Endothelial cell of umbilical vein (primary cell): ENCODE data around the gene TREH. TPM values are rescaled to one million over a fixed set of nuclear protein-coding genes. Genes with fewer than 3 reads are reported as not detected.

ENCODE experiments used
- BruUV-seq: library from RNA; stranded (reverse); fragments of 400-500 nt; replicated peaks from 2 replicates; lab custom pipeline; 2021; lab: Mats Ljungman, UMichigan
- CTCF ChIA-PET: fragments of 300-600, 350-600 bp; sonication (Branson Sonifier 250); formaldehyde crosslinking; loops from one replicate; lab custom pipeline; 2021; ENCODE audit warnings: antibody characterized with exemption, inconsistent platforms; lab: Charles Lee
- POLR2A ChIA-PET: fragments of 300-600, 350-600 bp; sonication (Branson Sonifier 250); formaldehyde crosslinking; loops from one replicate; lab custom pipeline; 2021; ENCODE audit warnings: antibody characterized with exemption, inconsistent platforms; lab: Charles Lee
- DNase-seq: peaks from one replicate; pipeline ENCODE4 v3.0.0-alpha.2; 2011; ENCODE audit warnings: low read depth, low spot score
- FAIRE-seq: peaks from 2 replicates; lab custom pipeline; 2011; peaks lifted over from hg19 to GRCh38; lab: Jason Lieb, UNC
- H2AFZ ChIP-seq: 2 replicates; pipeline ENCODE4 v1.6.0; 2012; ENCODE audit warnings: low read depth, low read length, control low read depth, inconsistent platforms
- H3K27ac ChIP-seq: 2 replicates; pipeline ENCODE4 v1.5.1; 2011; ENCODE audit warnings: low read depth, mild to moderate bottlenecking, control low read depth, low read length, moderate library complexity; ENCODE audit not compliant: insufficient read depth
- H3K27me3 ChIP-seq, 2 experiments: 2 replicates each; pipeline versions ENCODE4 v1.6.0 to v1.6.1; 2011; ENCODE audit warnings: low read length in 2 of 2, mixed read lengths in 1 of 2; ENCODE audit not compliant: control insufficient read depth in 2 of 2, insufficient read depth in 2 of 2
- H3K36me3 ChIP-seq, 2 experiments: 2 replicates in 1 of 2; 3 replicates in 1 of 2; pipeline ENCODE4 v1.5.1; 2011; ENCODE audit warnings: low read length in 2 of 2, mild to moderate bottlenecking in 1 of 2, moderate library complexity in 1 of 2; ENCODE audit not compliant: control insufficient read depth in 2 of 2, insufficient read depth in 2 of 2; ENCODE audit errors: extremely low read depth in 1 of 2
- H3K4me1 ChIP-seq: 3 replicates; pipeline ENCODE4 v1.5.1; 2011; ENCODE audit warnings: mild to moderate bottlenecking, low read length; ENCODE audit not compliant: control insufficient read depth, insufficient read depth; ENCODE audit errors: extremely low read depth
- H3K4me2 ChIP-seq: 2 replicates; pipeline ENCODE4 v1.6.1; 2011; ENCODE audit warnings: low read length, control low read depth, mixed read lengths; ENCODE audit not compliant: insufficient read depth
- H3K4me3 ChIP-seq, 3 experiments: fragments of 200-600 bp in 1 of 3; sonication (generic), shearing (Covaris generic) in 1 of 3; replicated peaks in 1 of 3; 2 replicates each; pipeline ENCODE4 v1.5.1; 2011 to 2016; ENCODE audit warnings: control low read depth in 3 of 3, low read length in 3 of 3, mild to moderate bottlenecking in 2 of 3, inconsistent platforms in 1 of 3, low read depth in 1 of 3, moderate library complexity in 1 of 3; ENCODE audit not compliant: insufficient read depth in 1 of 3
- H3K79me2 ChIP-seq: 2 replicates; pipeline ENCODE4 v1.6.0; 2012; ENCODE audit warnings: low read length, inconsistent platforms; ENCODE audit not compliant: control insufficient read depth, insufficient read depth
- H3K9ac ChIP-seq: replicated peaks from 2 replicates; pipeline ENCODE3; 2011; ENCODE audit warnings: low read length, control low read depth; ENCODE audit not compliant: insufficient read depth; ENCODE audit errors: extremely low read depth
- H3K9me1 ChIP-seq: replicated peaks from 3 replicates; pipeline ENCODE4 v1.6.0; 2011; ENCODE audit warnings: mild to moderate bottlenecking, low read length; ENCODE audit not compliant: control insufficient read depth, insufficient read depth; ENCODE audit errors: extremely low read depth
- H3K9me3 ChIP-seq: replicated peaks from 2 replicates; pipeline ENCODE4 v1.5.1; 2012; ENCODE audit warnings: low read length, inconsistent platforms; ENCODE audit not compliant: control insufficient read depth, insufficient read depth
- H4K20me1 ChIP-seq: replicated peaks from 2 replicates; pipeline ENCODE3; 2011; ENCODE audit warnings: mild to moderate bottlenecking, low read length; ENCODE audit not compliant: control insufficient read depth, insufficient read depth; ENCODE audit errors: extremely low read depth
- CTCF ChIP-seq, 2 donors: IDR thresholded peaks; 1 replicate in 1 of 2; 2 replicates in 1 of 2; pipeline ENCODE4 v1.5.1; 2011; ENCODE audit warnings: low read length in 2 of 2, mild to moderate bottlenecking in 2 of 2, moderate library complexity in 2 of 2, control low read depth in 1 of 2, inconsistent platforms in 1 of 2, low read depth in 1 of 2; ENCODE audit not compliant: insufficient read depth in 1 of 2; ENCODE audit errors: extremely low read depth in 1 of 2
- EZH2 ChIP-seq: IDR thresholded peaks from 2 replicates; pipeline ENCODE4 v1.6.1; 2012; ENCODE audit warnings: borderline replicate concordance, low read depth, mild to moderate bottlenecking, moderate library complexity, low read length, inconsistent platforms; ENCODE audit not compliant: severe bottlenecking
- GATA2 ChIP-seq: IDR thresholded peaks from 2 replicates; pipeline ENCODE4 v1.7.0; 2011; ENCODE audit warnings: low read depth, mild to moderate bottlenecking, moderate library complexity, mixed read lengths, low read length; ENCODE audit not compliant: insufficient read length, insufficient read depth
- POLR2A ChIP-seq: IDR thresholded peaks from 2 replicates; pipeline ENCODE4 v1.6.1; 2012; ENCODE audit warnings: low read depth, mild to moderate bottlenecking, control low read depth, low read length
- dilution Hi-C: fragments of 300-500 bp; cut with MboI; formaldehyde crosslinking; loops from one replicate; pipeline ENCODE4 v1.15.0; 2019; ENCODE audit warnings: low sequenced_read_pairs; ENCODE audit not compliant: extremely low pct_ligation_motif_present
- intact Hi-C: fragments of 100-400 bp; cut with micrococcal nuclease; formaldehyde crosslinking; loops from one replicate; pipeline ENCODE4 v1.10.0; 2022
- polyA plus RNA-seq, 4 experiments: library from polyadenylated mRNA; depleted of rRNA in 3 of 4; stranded (reverse) in 3 of 4; unstranded in 1 of 4; fragments of >200 nt; gene quantifications; 2 replicates each; pipeline versions ENCODE4 v1.2.1 to v1.2.3, GENCODE V29; 2011 to 2012; ENCODE audit warnings: missing spikeins in 1 of 4
- total RNA-seq: library from RNA; stranded (reverse); gene quantifications from 2 replicates; pipeline ENCODE4 v1.2.3, GENCODE V29; 2021

Gene TREH
- total and polyA plus RNA-seq, 2 donors (not counting 3 experiments of a cell fraction or from before 2014, with no cell fraction given) = not detected

GRCh38 chr11:118694185-118694584, 14.7 kb upstream of the TREH start:
- ChIA-PET CTCF (interaction anchor here (0.9 to 1.2 kb wide), 2 partner anchors 51 to 260 kb away, joined by 3 to 4 read pairs; no protein-coding TSS in a partner anchor), POLR2A (no interaction called here)
- Histone ChIP-seq H3K4me2 (no peak overlapping the region), H3K9ac (no peak overlapping the region), H4K20me1 (no peaks in the 10 kb centered on the region), H3K27me3 (no peaks in the 10 kb centered on the region), H3K4me3 (no peak overlapping the region), H3K36me3 (no peaks in the 10 kb centered on the region), H3K79me2 (no peaks in the 10 kb centered on the region), H2AFZ (no peak overlapping the region), H3K4me1 (no peaks in the 10 kb centered on the region), H3K9me1 (no peaks in the 10 kb centered on the region), H3K27ac (no peak overlapping the region), H3K9me3 (no peaks in the 10 kb centered on the region)
- dilution Hi-C loops = no loop called here
- no peak for FAIRE-seq
- no TSS peak for BruUV-seq
- no peak for DNase-seq
- intact Hi-C loops = loop anchor here (5.0 kb wide), 1 partner anchor 53 kb away; no protein-coding TSS in a partner anchor
- TF ChIP-seq CTCF (IDR thresholded peaks at IDR 0.05; ENCODE audit: extremely low read depth in 1 of 2, insufficient read depth in 1 of 2, low read depth in 1 of 2, low read length in 2 of 2) = no peak
- no peak for TF ChIP-seq GATA2
- TF ChIP-seq POLR2A = no peak
- TF ChIP-seq EZH2 = no peak
